SK-N-MC (cell line): Measurements from ENCODE around the gene THAP6.

Experiments
- EZH2 ChIP-seq: fragments of 200-600 bp; sonication (generic); IDR thresholded peaks from one replicate; pipeline ENCODE4 v1.6.1; 2017; ENCODE audit warnings: antibody characterized with exemption
- FOXP2 ChIP-seq: optimal IDR thresholded peaks from 2 replicates; pipeline ENCODE3; 2011; ENCODE audit warnings: mild to moderate bottlenecking, moderate library complexity; ENCODE audit not compliant: insufficient read depth; ENCODE audit errors: extremely low read length, control extremely low read depth
- POLR2AphosphoS5 ChIP-seq: IDR thresholded peaks from 2 replicates; pipeline ENCODE4 v1.6.1; 2012; ENCODE audit warnings: mild to moderate bottlenecking, low read depth, low read length, borderline replicate concordance

- TF ChIP-seq EZH2 (no peak), POLR2AphosphoS5 (no peak), FOXP2 (no peak)
Measured at GRCh38 chr4:75542824-75543223, 28.6 kb downstream of the THAP6 start.
